Neural crest cell (in vitro differentiated cells): ENCODE data around the gene CERKL. TPM values are rescaled to one million over a fixed set of nuclear protein-coding genes. Genes with fewer than 3 reads are reported as not detected.

Experiments
- DNase-seq: peaks from one replicate; pipeline ENCODE4 v3.0.0; 2021; ENCODE audit warnings: low read depth, mixed read lengths, low spot score
- H3K27ac Mint-ChIP-seq: one replicate; pipeline ENCODE4 v1.8.0; 2021; ENCODE audit warnings: mild to moderate bottlenecking, mixed read lengths; ENCODE audit not compliant: unreplicated experiment
- H3K27me3 Mint-ChIP-seq: 2 replicates; pipeline ENCODE4 v1.8.0; 2021; ENCODE audit warnings: low read depth, mild to moderate bottlenecking, mixed read lengths
- H3K36me3 Mint-ChIP-seq: 2 replicates; pipeline ENCODE4 v1.8.0; 2021; ENCODE audit warnings: low read depth, mild to moderate bottlenecking, mixed read lengths
- H3K4me1 Mint-ChIP-seq: 2 replicates; pipeline ENCODE4 v1.8.0; 2021; ENCODE audit warnings: mixed read lengths
- H3K4me3 Mint-ChIP-seq: one replicate; pipeline ENCODE4 v1.8.0; 2021; ENCODE audit warnings: mild to moderate bottlenecking, mixed read lengths
- H3K9me3 Mint-ChIP-seq: 2 replicates; pipeline ENCODE4 v1.8.0; 2021; ENCODE audit warnings: mixed read lengths
- total RNA-seq: library from RNA; stranded (reverse); gene quantifications from 2 replicates; pipeline ENCODE4 v1.2.1, GENCODE V29; 2021
- TF ChIP-seq, protein P1 (sequence below): fragments of 200-600 bp; sonication (generic); conservative IDR thresholded peaks from 2 replicates; pipeline ENCODE4 v1.5.0; 2021; ENCODE audit warnings: antibody characterized with exemption, mild to moderate bottlenecking

Gene CERKL
- total RNA-seq, 1 donor from 2014 or later: 0.28 TPM

DNA sequence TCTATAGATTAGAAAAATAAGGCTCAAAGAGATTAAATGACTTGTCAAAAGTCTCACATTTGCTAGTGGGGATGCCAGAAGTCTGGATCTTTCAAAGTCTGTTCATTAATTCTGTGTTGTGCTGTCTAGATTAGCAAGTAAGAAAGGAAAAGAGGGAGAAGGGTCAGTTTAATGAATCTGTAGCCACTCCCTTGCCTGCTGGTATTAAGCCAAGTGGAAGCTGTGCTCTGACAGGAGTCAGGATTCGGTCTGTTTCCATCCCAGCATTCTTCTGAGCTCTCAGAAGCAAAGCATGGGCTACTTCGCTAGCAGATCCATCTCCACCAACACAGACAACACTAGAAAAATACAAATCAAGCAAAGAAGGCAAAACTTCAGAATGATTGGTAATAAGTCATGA is 98.5 kb downstream of the CERKL start:
- no peak overlapping the region for H3K27ac Mint-ChIP-seq
- TF ChIP-seq, protein P1, sequence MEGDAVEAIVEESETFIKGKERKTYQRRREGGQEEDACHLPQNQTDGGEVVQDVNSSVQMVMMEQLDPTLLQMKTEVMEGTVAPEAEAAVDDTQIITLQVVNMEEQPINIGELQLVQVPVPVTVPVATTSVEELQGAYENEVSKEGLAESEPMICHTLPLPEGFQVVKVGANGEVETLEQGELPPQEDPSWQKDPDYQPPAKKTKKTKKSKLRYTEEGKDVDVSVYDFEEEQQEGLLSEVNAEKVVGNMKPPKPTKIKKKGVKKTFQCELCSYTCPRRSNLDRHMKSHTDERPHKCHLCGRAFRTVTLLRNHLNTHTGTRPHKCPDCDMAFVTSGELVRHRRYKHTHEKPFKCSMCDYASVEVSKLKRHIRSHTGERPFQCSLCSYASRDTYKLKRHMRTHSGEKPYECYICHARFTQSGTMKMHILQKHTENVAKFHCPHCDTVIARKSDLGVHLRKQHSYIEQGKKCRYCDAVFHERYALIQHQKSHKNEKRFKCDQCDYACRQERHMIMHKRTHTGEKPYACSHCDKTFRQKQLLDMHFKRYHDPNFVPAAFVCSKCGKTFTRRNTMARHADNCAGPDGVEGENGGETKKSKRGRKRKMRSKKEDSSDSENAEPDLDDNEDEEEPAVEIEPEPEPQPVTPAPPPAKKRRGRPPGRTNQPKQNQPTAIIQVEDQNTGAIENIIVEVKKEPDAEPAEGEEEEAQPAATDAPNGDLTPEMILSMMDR: no peak
- no peak for DNase-seq
- peaks cover 6% of the 10 kb centered on the region for H3K4me1 Mint-ChIP-seq
- no peaks in the 10 kb centered on the region for H3K27me3 Mint-ChIP-seq
- peaks cover 4% of the 10 kb centered on the region for H3K9me3 Mint-ChIP-seq
- peaks cover 3% of the 10 kb centered on the region for H3K36me3 Mint-ChIP-seq
- H3K4me3 Mint-ChIP-seq: no peak overlapping the region

DNA sequence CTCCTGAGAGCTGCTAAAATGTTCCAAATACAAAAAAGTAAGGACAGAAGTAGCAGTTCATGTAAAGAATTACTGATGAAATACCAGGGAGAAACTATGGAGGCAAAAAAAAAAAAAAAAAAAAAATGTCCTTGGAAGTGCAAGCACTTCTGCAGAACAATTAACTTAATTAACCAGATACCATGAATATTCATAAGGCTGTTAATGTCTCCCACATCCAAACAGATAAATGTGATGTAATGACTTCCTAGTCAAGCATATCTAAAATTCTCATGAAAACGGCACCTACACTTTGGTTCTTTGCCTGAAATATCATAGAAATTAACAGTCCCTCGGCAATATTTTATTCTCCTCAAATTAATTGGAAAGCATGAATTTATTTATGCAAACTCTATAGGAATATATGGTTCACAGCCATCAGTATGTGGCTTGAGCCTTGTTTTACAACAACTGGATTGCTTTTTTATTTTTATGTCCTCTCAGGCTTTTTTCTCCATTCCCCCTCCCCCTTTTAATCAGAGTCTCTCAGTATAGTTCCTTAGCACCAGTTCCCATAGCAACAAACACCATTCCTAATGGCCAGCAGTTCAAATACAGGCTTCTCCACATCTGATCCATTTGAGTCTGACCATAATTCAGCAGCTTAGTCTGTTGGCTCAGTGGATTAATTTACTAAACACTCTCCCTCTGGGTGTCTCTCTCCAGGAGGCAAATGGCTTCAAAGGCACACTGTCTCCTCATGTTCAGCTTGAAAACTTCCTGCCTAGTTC is 102.7 kb downstream of the CERKL start:
- peaks cover 3% of the 10 kb centered on the region for H3K36me3 Mint-ChIP-seq
- no peak overlapping the region for H3K27ac Mint-ChIP-seq
- TF ChIP-seq, protein P1: no peak
- H3K9me3 Mint-ChIP-seq: peaks cover 4% of the 10 kb centered on the region
- no peak overlapping the region for H3K4me3 Mint-ChIP-seq
- peaks cover 6% of the 10 kb centered on the region for H3K4me1 Mint-ChIP-seq
- H3K27me3 Mint-ChIP-seq: no peaks in the 10 kb centered on the region
- no peak for DNase-seq

DNA sequence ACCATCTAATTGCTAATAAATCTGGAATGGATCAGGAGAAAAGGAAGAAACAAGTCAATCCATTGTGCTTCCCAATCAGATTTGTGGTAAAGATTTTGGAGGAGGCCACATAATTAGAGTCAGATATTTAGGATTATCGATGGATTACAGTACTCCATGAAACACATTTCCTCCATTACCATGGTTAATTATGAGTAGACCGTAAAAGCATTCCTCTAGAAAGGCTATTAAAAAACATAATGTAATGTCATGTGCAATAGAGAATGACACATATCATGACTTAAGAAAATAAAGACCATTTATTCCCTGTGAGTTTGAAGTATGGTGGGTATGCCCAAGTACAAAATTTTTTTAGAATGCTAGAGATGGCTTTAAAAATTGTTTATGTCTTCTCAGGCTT is 103.7 kb downstream of the CERKL start:
- no peak overlapping the region for H3K27ac Mint-ChIP-seq
- H3K4me1 Mint-ChIP-seq: peaks cover 6% of the 10 kb centered on the region
- DNase-seq: no peak
- H3K9me3 Mint-ChIP-seq: peaks cover 4% of the 10 kb centered on the region
- H3K36me3 Mint-ChIP-seq: peaks cover 3% of the 10 kb centered on the region
- H3K27me3 Mint-ChIP-seq: no peaks in the 10 kb centered on the region
- H3K4me3 Mint-ChIP-seq: no peak overlapping the region
- TF ChIP-seq, protein P1: no peak

DNA sequence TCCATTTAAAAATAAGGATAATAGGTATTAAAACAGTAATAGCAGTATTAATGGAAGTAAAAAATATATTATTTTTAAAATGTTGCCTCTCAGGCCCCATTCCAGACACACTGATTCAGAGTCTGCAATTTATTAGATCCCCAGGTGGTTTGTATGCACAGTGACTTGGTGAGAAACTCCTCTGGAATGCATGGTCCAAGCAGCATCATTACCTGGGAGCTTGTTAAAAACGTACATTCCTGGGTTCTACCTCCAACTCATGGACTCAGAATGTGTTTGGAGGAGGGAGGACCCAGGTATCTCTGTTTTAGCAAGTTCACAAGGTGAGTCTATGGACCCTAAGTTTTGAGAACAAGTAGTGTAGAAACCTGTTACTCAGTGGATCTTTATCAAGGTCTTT is 104.1 kb downstream of the CERKL start:
- H3K4me1 Mint-ChIP-seq: peaks cover 6% of the 10 kb centered on the region
- DNase-seq: no peak
- no peak overlapping the region for H3K4me3 Mint-ChIP-seq
- H3K27ac Mint-ChIP-seq: no peak overlapping the region
- H3K36me3 Mint-ChIP-seq: peaks cover 3% of the 10 kb centered on the region
- H3K9me3 Mint-ChIP-seq: peaks cover 4% of the 10 kb centered on the region
- no peaks in the 10 kb centered on the region for H3K27me3 Mint-ChIP-seq
- TF ChIP-seq, protein P1: no peak

DNA sequence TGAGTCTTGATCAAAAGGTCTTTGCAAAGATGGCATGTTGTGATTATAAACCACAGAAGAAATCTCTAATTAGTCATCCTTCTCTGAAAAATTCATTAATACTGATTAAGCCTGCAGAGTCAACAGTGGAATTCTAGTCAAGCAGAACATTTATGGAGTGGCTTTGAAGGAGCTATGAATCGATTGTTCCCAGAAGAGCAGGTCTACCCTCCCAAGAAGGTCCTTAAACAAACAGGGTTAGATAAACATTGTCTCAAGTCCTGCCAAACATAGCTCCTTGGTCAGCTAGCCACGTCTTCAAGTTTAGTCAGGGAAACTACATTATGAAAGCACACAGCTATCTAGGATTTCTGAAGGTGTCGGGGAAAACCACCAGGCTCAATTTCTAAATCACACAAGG is 110.8 kb downstream of the CERKL start:
- H3K27me3 Mint-ChIP-seq: no peaks in the 10 kb centered on the region
- peaks cover 3% of the 10 kb centered on the region for H3K9me3 Mint-ChIP-seq
- no peak overlapping the region for H3K27ac Mint-ChIP-seq
- peaks cover 3% of the 10 kb centered on the region for H3K36me3 Mint-ChIP-seq
- H3K4me3 Mint-ChIP-seq: no peak overlapping the region
- no peak for DNase-seq
- TF ChIP-seq, protein P1: no peak
- no peaks in the 10 kb centered on the region for H3K4me1 Mint-ChIP-seq
